K562 (cell line): ENCODE data around the gene C1QTNF12. TPM values are rescaled to one million over a fixed set of nuclear protein-coding genes. Genes with fewer than 3 reads are reported as not detected.

Source experiments
- ATF3 ChIP-seq, 2 experiments: fragments of 450-650 bp in 1 of 2; sonication (generic) in 1 of 2; formaldehyde crosslinking in 1 of 2; IDR thresholded peaks in 1 of 2; conservative IDR thresholded peaks in 1 of 2; 2 replicates each; pipeline versions ENCODE4 v1.6.1 to v1.8.1; 2016 to 2023; ENCODE audit warnings: mild to moderate bottlenecking in 2 of 2, moderate library complexity in 2 of 2, inconsistent platforms in 1 of 2, missing genetic modification reagents in 1 of 2
- CCAR2 ChIP-seq: fragments of 200-400 bp; formaldehyde crosslinking; IDR thresholded peaks from 2 replicates; pipeline ENCODE4 v1.6.1; 2017; ENCODE audit warnings: mild to moderate bottlenecking, low read depth, low read length
- CTCF ChIP-seq, 3 experiments: IDR thresholded peaks in 2 of 3; conservative IDR thresholded peaks in 1 of 3; 2 replicates each; pipeline ENCODE4 v1.5.1; 2011 to 2012; ENCODE audit warnings: low read length in 3 of 3, mild to moderate bottlenecking in 3 of 3, control low read depth in 2 of 3, improper control_type of control experiment in 1 of 3, inconsistent platforms in 1 of 3, low read depth in 1 of 3, mixed read lengths in 1 of 3, moderate library complexity in 1 of 3; ENCODE audit not compliant: insufficient read depth in 2 of 3
- EGR1 ChIP-seq: fragments of 450-650 bp; conservative IDR thresholded peaks from 2 replicates; pipeline ENCODE4 v1.6.1; 2017; ENCODE audit warnings: mild to moderate bottlenecking
- GABPA ChIP-seq: fragments of 200-800 bp; sonication (Bioruptor generic); conservative IDR thresholded peaks from 2 replicates; pipeline ENCODE4 v1.6.1; 2016; ENCODE audit warnings: low read depth, missing genetic modification characterization, missing compliant biosample characterization
- MTA2 ChIP-seq: fragments of 450-650 bp; IDR thresholded peaks from 2 replicates; pipeline ENCODE4 v1.6.1; 2016; ENCODE audit warnings: low read depth
- NR2F6 ChIP-seq: fragments of 450-650 bp; formaldehyde crosslinking; IDR thresholded peaks from 2 replicates; pipeline ENCODE4 v1.4.0; 2020; ENCODE audit warnings: mild to moderate bottlenecking
- RAD21 ChIP-seq, 2 experiments: fragments of 250-450 bp in 1 of 2; fragments of 450-650 bp in 1 of 2; sonication (Bioruptor Pico) in 1 of 2; formaldehyde crosslinking in 1 of 2; IDR thresholded peaks in 1 of 2; conservative IDR thresholded peaks in 1 of 2; 2 replicates each; pipeline versions ENCODE4 v1.4.0 to v1.8.0; 2020 to 2022; ENCODE audit warnings: mild to moderate bottlenecking in 2 of 2, moderate library complexity in 1 of 2
- RB1 ChIP-seq: fragments of 450-650 bp; IDR thresholded peaks from 2 replicates; pipeline ENCODE4 v1.6.1; 2017; ENCODE audit warnings: low read depth, mild to moderate bottlenecking
- SIRT6 ChIP-seq: IDR thresholded peaks from one replicate; pipeline ENCODE4 v1.6.1; 2012; ENCODE audit warnings: low read depth, mild to moderate bottlenecking, control low read depth, inconsistent platforms, low read length, moderate library complexity
- SMARCE1 ChIP-seq: fragments of 450-650 bp; IDR thresholded peaks from 2 replicates; pipeline ENCODE4 v1.7.1; 2016; ENCODE audit warnings: mild to moderate bottlenecking
- TFE3 ChIP-seq: fragments of 450-650 bp; formaldehyde crosslinking; IDR thresholded peaks from 2 replicates; pipeline ENCODE4 v1.4.0; 2020; ENCODE audit warnings: mild to moderate bottlenecking, mixed read lengths
- USF1 ChIP-seq: sonication (generic); formaldehyde crosslinking; IDR thresholded peaks from 2 replicates; pipeline ENCODE4 v1.9.0; 2022; ENCODE audit warnings: mild to moderate bottlenecking, missing genetic modification reagents
- YY1 ChIP-seq, 3 experiments: IDR thresholded peaks; 2 replicates each; pipeline ENCODE4 v1.6.1; 2011; ENCODE audit warnings: low read length in 2 of 3, mild to moderate bottlenecking in 2 of 3, moderate library complexity in 2 of 3, borderline replicate concordance in 1 of 3, control low read depth in 1 of 3, low read depth in 1 of 3; ENCODE audit not compliant: insufficient read depth in 3 of 3, insufficient replicate concordance in 2 of 3, control insufficient read depth in 1 of 3, insufficient read length in 1 of 3; ENCODE audit errors: extremely low read depth in 1 of 3
- ZC3H11A ChIP-seq: IDR thresholded peaks from 2 replicates; pipeline ENCODE4 v1.6.1; 2012; ENCODE audit warnings: low read depth, low read length, improper control_type of control experiment
- ZFX ChIP-seq: sonication (generic); formaldehyde crosslinking; IDR thresholded peaks from 2 replicates; pipeline ENCODE4 v1.8.0; 2022; ENCODE audit warnings: mild to moderate bottlenecking, missing genetic modification reagents, moderate library complexity
- ZNF277 ChIP-seq: fragments of 250-450 bp; sonication (Bioruptor Pico); IDR thresholded peaks from 2 replicates; pipeline ENCODE4 v1.8.0; 2022; ENCODE audit warnings: inconsistent platforms, mild to moderate bottlenecking, moderate library complexity, borderline replicate concordance
- ZNF75A ChIP-seq: fragments of 450-650 bp; formaldehyde crosslinking; IDR thresholded peaks from 2 replicates; pipeline ENCODE4 v1.4.0; 2020; ENCODE audit warnings: mild to moderate bottlenecking
- polyA plus RNA-seq, 8 experiments: library from polyadenylated mRNA; depleted of rRNA in 4 of 8; stranded (reverse) in 5 of 8; unstranded in 3 of 8; fragments of >200 nt; fragmentation: Nextera tagmentation in 2 of 8; fragmentation: Illumina TruSeq in 1 of 8; extraction: Ambion mirVana in 2 of 8; extraction: Trizol in 1 of 8; gene quantifications; 2 replicates each; pipeline versions ENCODE4 v1.2.1 to v1.2.3, GENCODE V29; 2011 to 2014; ENCODE audit warnings: inconsistent platforms in 1 of 8, missing spikeins in 1 of 8
- total RNA-seq, 7 experiments: library from RNA; depleted of rRNA in 6 of 7; stranded (reverse); fragments of >200 nt in 6 of 7; fragmentation: Illumina TruSeq in 2 of 7; extraction: Trizol in 2 of 7; gene quantifications; 2 replicates each; pipeline versions ENCODE4 v1.2.1 to v1.2.3, GENCODE V29; 2011 to 2021; ENCODE audit warnings: low replicate concordance in 1 of 7

The C1QTNF12 gene
- total and polyA plus RNA-seq, 9 of the 15 experiments (the other 6 are each of a cell fraction or from before 2014, with no cell fraction given) = 0.11 to 4.3 (median 0.93) TPM; not detected in 3

GRCh38 chr1:1244192-1244811, 2.2 kb downstream of the C1QTNF12 start (continued):
- 0 out of 6 replicates have a peak, but pooled peaks of 2 of the 3 experiments have one; percentile 11 to 18 for TF ChIP-seq CTCF (IDR thresholded peaks at IDR 0.05 in 2 of 3, conservative IDR thresholded peaks at IDR 0.05 in 1 of 3; ENCODE audit: insufficient read depth in 2 of 3, low read depth in 1 of 3, low read length in 3 of 3)
- TF ChIP-seq RB1 = no peak
- TF ChIP-seq ZNF277 = no peak
- no peak for TF ChIP-seq ZC3H11A
- no peak for TF ChIP-seq SIRT6
- no peak for TF ChIP-seq USF1
- no peak for TF ChIP-seq NR2F6 (CRISPR knock-in tag)
- TF ChIP-seq ZNF75A (CRISPR knock-in tag) = no peak
- no peak for TF ChIP-seq ZFX
- TF ChIP-seq MTA2 = no peak
- TF ChIP-seq YY1 (IDR thresholded peaks at IDR 0.05; ENCODE audit: borderline replicate concordance in 1 of 3, control insufficient read depth in 1 of 3, extremely low read depth in 1 of 3, insufficient read depth in 3 of 3, insufficient read length in 1 of 3, insufficient replicate concordance in 2 of 3, low read depth in 1 of 3, low read length in 2 of 3) = peak in 1 of 3 experiments; percentile 58
- TF ChIP-seq EGR1 = 0 out of 2 replicates have a peak, but pooled peaks have one; percentile 13
- TF ChIP-seq GABPA (tag) = no peak
- TF ChIP-seq TFE3 (CRISPR knock-in tag) = no peak
- no peak for TF ChIP-seq RAD21 (CRISPR knock-in tag; conservative IDR thresholded peaks at IDR 0.05 in 1 of 2, IDR thresholded peaks at IDR 0.05 in 1 of 2)
- no peak for TF ChIP-seq CCAR2
- TF ChIP-seq ATF3 (IDR thresholded peaks at IDR 0.05) = no peak
- no peak for TF ChIP-seq ATF3 (CRISPR knock-in tag; conservative IDR thresholded peaks at IDR 0.05)
- TF ChIP-seq SMARCE1 = no peak
